GM12878 (cell line): ENCODE data around the gene TMEM253. TPM values are rescaled to one million over a fixed set of nuclear protein-coding genes. Genes with fewer than 3 reads are reported as not detected.

Source experiments
- ATAC-seq: fragments of 200-7000 bp; cut with Tn5 transposase; 3 replicates; pipeline ENCODE4 v1.9.1; 2020; ENCODE audit warnings: mild to moderate bottlenecking, moderate library complexity
- BruUV-seq: library from RNA; stranded (reverse); fragments of 400-500 nt; replicated peaks from 2 replicates; lab custom pipeline; 2021; lab: Mats Ljungman, UMichigan
- CTCF ChIA-PET: fragments of 300-600 bp; sonication (Branson Sonifier 250); formaldehyde crosslinking; extraction: SDS; loops from one replicate; lab custom pipeline; 2021; ENCODE audit warnings: inconsistent platforms; lab: Yijun Ruan, JAX
- POLR2A ChIA-PET: fragments of 350-600 bp; formaldehyde crosslinking; extraction: SDS; loops from one replicate; lab custom pipeline; 2021; ENCODE audit warnings: inconsistent platforms; lab: Charles Lee
- RAD21 ChIA-PET: fragments of 300-600 bp; sonication (Branson Sonifier 250); formaldehyde crosslinking; loops from one replicate; lab custom pipeline; 2023; ENCODE audit warnings: antibody characterized with exemption; ENCODE audit not compliant: unreplicated experiment; lab: Charles Lee
- SMC1A ChIA-PET: fragments of 300-600 bp; sonication (Branson Sonifier 250); formaldehyde crosslinking; loops from one replicate; lab custom pipeline; 2023; ENCODE audit not compliant: unreplicated experiment, uncharacterized antibody; lab: Charles Lee
- DNase-seq: peaks from one replicate; pipeline ENCODE4 v3.0.0-alpha.2; 2011; ENCODE audit warnings: low read depth, low spot score
- FAIRE-seq: peaks from 3 replicates; lab custom pipeline; 2011; peaks lifted over from hg19 to GRCh38; lab: Jason Lieb, UNC
- H2AFZ ChIP-seq: 2 replicates; pipeline ENCODE4 v1.6.0; 2011; ENCODE audit warnings: low read depth, low read length, control low read depth; ENCODE audit not compliant: control insufficient read depth
- H3K27ac ChIP-seq: 2 replicates; pipeline ENCODE4 v1.5.1; 2011; ENCODE audit warnings: control low read depth; ENCODE audit not compliant: control insufficient read depth, insufficient read depth
- H3K27me3 ChIP-seq, 2 experiments: replicated peaks in 1 of 2; 2 replicates each; pipeline versions ENCODE4 v1.6.0 to v1.6.1; 2011; ENCODE audit warnings: low read length in 1 of 2; ENCODE audit not compliant: control insufficient read depth in 2 of 2, insufficient read depth in 2 of 2
- H3K36me3 ChIP-seq, 2 experiments: 2 replicates each; pipeline ENCODE4 v1.5.1; 2011; ENCODE audit warnings: low read length in 1 of 2; ENCODE audit not compliant: control insufficient read depth in 2 of 2, insufficient read depth in 2 of 2
- H3K4me1 ChIP-seq: 2 replicates; pipeline ENCODE4 v1.6.1; 2011; ENCODE audit warnings: mild to moderate bottlenecking, low read length, moderate library complexity, mixed read lengths; ENCODE audit not compliant: control insufficient read depth, insufficient read depth
- H3K4me2 ChIP-seq: 2 replicates; pipeline ENCODE4 v1.6.0; 2011; ENCODE audit warnings: control low read depth; ENCODE audit not compliant: control insufficient read depth, insufficient read depth
- H3K4me3 ChIP-seq: fragments of 200-600 bp; sonication (generic); 2 replicates; pipeline ENCODE4 v1.5.1; 2016
- H3K79me2 ChIP-seq: 2 replicates; pipeline ENCODE4 v1.6.0; 2011; ENCODE audit warnings: low read length; ENCODE audit not compliant: control insufficient read depth, insufficient read depth
- H3K9ac ChIP-seq: 2 replicates; pipeline ENCODE4 v1.8.0; 2011; ENCODE audit warnings: low read length, control low read depth, mixed read lengths; ENCODE audit not compliant: control insufficient read depth, insufficient read depth
- H3K9me3 ChIP-seq: replicated peaks from 3 replicates; pipeline ENCODE4 v1.5.1; 2011; ENCODE audit warnings: mild to moderate bottlenecking, low read length; ENCODE audit not compliant: control insufficient read depth, insufficient read depth
- H4K20me1 ChIP-seq: 2 replicates; pipeline ENCODE4 v1.6.0; 2011; ENCODE audit not compliant: control insufficient read depth, insufficient read depth
- BMI1 ChIP-seq: fragments of 450-650 bp; IDR thresholded peaks from 2 replicates; pipeline ENCODE4 v1.6.1; 2016; ENCODE audit warnings: mild to moderate bottlenecking, moderate library complexity, borderline replicate concordance
- BRCA1 ChIP-seq: IDR thresholded peaks from 2 replicates; pipeline ENCODE4 v1.6.1; 2011; ENCODE audit warnings: low read depth, low read length, improper control_type of control experiment
- CHD1 ChIP-seq: IDR thresholded peaks from 2 replicates; pipeline ENCODE4 v1.6.1; 2012; ENCODE audit warnings: low read depth, low read length, improper control_type of control experiment
- CTCF ChIP-seq, 3 experiments: IDR thresholded peaks in 2 of 3; conservative IDR thresholded peaks in 1 of 3; 2 replicates each; pipeline ENCODE4 v1.5.1; 2011; ENCODE audit warnings: low read depth in 3 of 3, low read length in 3 of 3, mild to moderate bottlenecking in 3 of 3, control low read depth in 2 of 3, moderate library complexity in 2 of 3, inconsistent platforms in 1 of 3, mixed read lengths in 1 of 3; ENCODE audit not compliant: control insufficient read depth in 2 of 3, insufficient read depth in 1 of 3; ENCODE audit errors: extremely low read depth in 1 of 3
- EP300 ChIP-seq, 2 experiments: fragments of 150-350 bp in 1 of 2; IDR thresholded peaks; 2 replicates each; pipeline ENCODE4 v1.6.1; 2011 to 2012; ENCODE audit warnings: low read depth in 2 of 2, low read length in 2 of 2, borderline replicate concordance in 1 of 2, improper control_type of control experiment in 1 of 2, inconsistent platforms in 1 of 2; ENCODE audit not compliant: control insufficient read depth in 1 of 2
- HDGF ChIP-seq: fragments of 450-650 bp; IDR thresholded peaks from 2 replicates; pipeline ENCODE4 v1.6.1; 2016; ENCODE audit warnings: antibody characterized with exemption
- LARP7 ChIP-seq: fragments of 450-650 bp; IDR thresholded peaks from 2 replicates; pipeline ENCODE4 v1.6.1; 2017; ENCODE audit warnings: mild to moderate bottlenecking
- MXI1 ChIP-seq: fragments of 150-350 bp; IDR thresholded peaks from 2 replicates; pipeline ENCODE4 v1.6.1; 2011; ENCODE audit warnings: low read depth, mild to moderate bottlenecking, inconsistent platforms, low read length, improper control_type of control experiment
- PAX5 ChIP-seq: IDR thresholded peaks from 2 replicates; pipeline ENCODE4 v1.6.1; 2011; ENCODE audit warnings: low read depth, low read length, borderline replicate concordance
- RAD51 ChIP-seq: fragments of 450-650 bp; IDR thresholded peaks from 2 replicates; pipeline ENCODE4 v1.6.1; 2016; ENCODE audit warnings: moderate library complexity, mild to moderate bottlenecking, inconsistent platforms
- RBBP5 ChIP-seq: fragments of 200-600 bp; sonication (generic); conservative IDR thresholded peaks from 2 replicates; pipeline ENCODE4 v1.6.1; 2016
- STAT3 ChIP-seq: IDR thresholded peaks from 2 replicates; pipeline ENCODE4 v1.6.1; 2011; ENCODE audit warnings: low read depth, low read length, improper control_type of control experiment
- SUPT20H ChIP-seq: IDR thresholded peaks from 2 replicates; pipeline ENCODE4 v1.6.1; 2011; ENCODE audit warnings: low read depth, mild to moderate bottlenecking, low read length, moderate library complexity, borderline replicate concordance; ENCODE audit not compliant: control insufficient read depth
- WRNIP1 ChIP-seq: IDR thresholded peaks from 2 replicates; pipeline ENCODE4 v1.6.1; 2011; ENCODE audit warnings: low read depth, low read length, improper control_type of control experiment, borderline replicate concordance
- ZBTB4 ChIP-seq: fragments of 450-650 bp; formaldehyde crosslinking; IDR thresholded peaks from 2 replicates; pipeline ENCODE4 v1.4.0; 2022; ENCODE audit warnings: mild to moderate bottlenecking, moderate library complexity
- WGBS: methylation state at CpG from one replicate; pipeline ENCODE4 v1.1.6; 2016; ENCODE audit warnings: low lambda C conversion rate; ENCODE audit not compliant: insufficient replicate concordance, insufficient coverage; ENCODE audit errors: missing lambda C conversion rate; 5-methylcytosine and 5-hydroxymethylcytosine counted together
- in situ Hi-C: fragments of 300-500 bp; cut with MboI; formaldehyde crosslinking; loops from 9 replicates; pipeline ENCODE4 v1.14.3; 2018; ENCODE audit warnings: mixed read lengths
- intact Hi-C: fragments of 100-400 bp; cut with micrococcal nuclease; formaldehyde crosslinking; loops from one replicate; pipeline ENCODE4 v1.14.2; 2022; ENCODE audit not compliant: unreplicated experiment
- polyA plus RNA-seq, 11 experiments: library from polyadenylated mRNA; depleted of rRNA in 4 of 11; unstranded in 6 of 11; stranded (reverse) in 5 of 11; fragments of >200 nt; fragmentation: Nextera tagmentation in 4 of 11; fragmentation: Illumina TruSeq in 1 of 11; extraction: Ambion mirVana in 4 of 11; extraction: Trizol in 1 of 11; gene quantifications; 1 replicate in 1 of 11; 2 replicates in 10 of 11; pipeline versions ENCODE4 v1.2.1 to v1.2.3, GENCODE V29; 2011 to 2016; ENCODE audit warnings: inconsistent platforms in 2 of 11, missing spikeins in 2 of 11, low read depth in 1 of 11
- total RNA-seq, 4 experiments: library from RNA; depleted of rRNA in 3 of 4; stranded (reverse); fragments of >200 nt in 3 of 4; fragmentation: Illumina TruSeq in 1 of 4; extraction: Trizol in 1 of 4; gene quantifications; 2 replicates each; pipeline versions ENCODE4 v1.2.1 to v1.2.3, GENCODE V29; 2013 to 2021

The TMEM253 gene
- total and polyA plus RNA-seq, 10 of the 15 experiments (the other 5 are each of a cell fraction or from before 2014, with no cell fraction given), result 0.11 to 0.48 TPM; not detected in 8

GRCh38 chr14:21063479-21063878 lies 37.4 kb upstream of the TMEM253 start:
- no peaks in the 10 kb centered on the region for H3K79me2 ChIP-seq
- RAD21 ChIA-PET, result no interaction called here
- DNase-seq, result no peak
- no peak for ATAC-seq
- POLR2A ChIA-PET, result no interaction called here
- intact Hi-C loops (no loop called here), in situ Hi-C loops (no loop called here)
- H3K9me3 ChIP-seq, result no peaks in the 10 kb centered on the region
- WGBS, result 50% methylated on average over 3 of the region's 3 CpGs
- H3K27me3 ChIP-seq, result peaks cover 0 to 1% of the 10 kb centered on the region in 2 experiments; a peak in 2 of 4 replicates
- FAIRE-seq, result no peak
- H3K36me3 ChIP-seq, result no peaks in the 10 kb centered on the region
- CTCF ChIA-PET, result interaction anchor here (0.9 to 6.3 kb wide), 3 partner anchors 29 to 50 kb away, joined by 3 to 68 read pairs (median 12); no protein-coding TSS in a partner anchor
- H4K20me1 ChIP-seq, result no peaks in the 10 kb centered on the region
- no peak overlapping the region for H3K27ac ChIP-seq
- no peak overlapping the region for H3K9ac ChIP-seq
- SMC1A ChIA-PET, result interaction anchor here (1.3 to 1.9 kb wide), 2 partner anchors 41 to 49 kb away, joined by 3 to 6 read pairs; no protein-coding TSS in a partner anchor
- no peak overlapping the region for H3K4me3 ChIP-seq
- H2AFZ ChIP-seq, result no peak overlapping the region
- no peaks in the 10 kb centered on the region for H3K4me1 ChIP-seq
- no peak overlapping the region for H3K4me2 ChIP-seq
- no peak for TF ChIP-seq ZBTB4 (CRISPR knock-in tag)
- no peak for TF ChIP-seq RBBP5
- TF ChIP-seq PAX5, result no peak
- no peak for TF ChIP-seq SUPT20H
- no peak for TF ChIP-seq CTCF (IDR thresholded peaks at IDR 0.05 in 2 of 3, conservative IDR thresholded peaks at IDR 0.05 in 1 of 3; ENCODE audit: control insufficient read depth in 2 of 3, extremely low read depth in 1 of 3, insufficient read depth in 1 of 3, low read depth in 3 of 3, low read length in 3 of 3)
- TF ChIP-seq HDGF, result no peak
- no peak for TF ChIP-seq BMI1
- TF ChIP-seq EP300 (IDR thresholded peaks at IDR 0.05; ENCODE audit: borderline replicate concordance in 1 of 2, control insufficient read depth in 1 of 2, low read depth in 2 of 2, low read length in 2 of 2), result no peak
- no peak for TF ChIP-seq STAT3
- TF ChIP-seq RAD51, result no peak
- TF ChIP-seq LARP7, result no peak
- TF ChIP-seq WRNIP1, result no peak
- TF ChIP-seq BRCA1, result no peak
- TF ChIP-seq CHD1, result no peak
- TF ChIP-seq MXI1, result no peak
- no TSS peak for BruUV-seq
